ENCODE data around the gene ST8SIA6. TPM values are rescaled to one million over a fixed set of nuclear protein-coding genes. Genes with fewer than 3 reads are reported as not detected.
A peak's percentile ranks its signal among the peaks of the same experiment; 100 is the strongest.

The ST8SIA6 gene
- total RNA-seq (2021; ENCODE audit: unreplicated experiment) (1.3 TPM), Bru-seq, nascent RNA (percentile 33 among the genes with signal in this experiment), BruChase-seq, experiment 1, labeled RNA remaining after a 6-hour chase (percentile 28 among the genes with signal in this experiment), BruChase-seq, experiment 2, labeled RNA remaining after a 2-hour chase (percentile 37 among the genes with signal in this experiment)
- 0.12 and 0.23 TPM in 2 replicates for polyA plus RNA-seq (2012)
- long read RNA-seq, partial matches to known transcripts, result 0 of 4 reads
- long read RNA-seq, other reads (novel, unspliced or antisense), result 4 of 4 reads

- no peaks in the 10 kb centered on the region for H3K9me2 ChIP-seq (ENCODE audit: insufficient read depth)
- peak; percentile 61 for ATAC-seq
- intact Hi-C loops (cut with micrococcal nuclease), result loop anchor here (5.0 kb wide), 1 partner anchor 58 kb away; no protein-coding TSS in a partner anchor
- H3K9me3 ChIP-seq (ENCODE audit: control insufficient read depth in 1 of 2, insufficient read depth in 1 of 2, low read depth in 1 of 2, low read length in 2 of 2), result peaks cover 0 to 7% of the 10 kb centered on the region in 2 experiments; a peak in 1 of 4 replicates
- H3K4me1 ChIP-seq (ENCODE audit: control insufficient read depth in 1 of 2, insufficient read depth in 2 of 2, low read length in 2 of 2), result peaks cover 12 to 26% of the 10 kb centered on the region in 2 experiments; a peak in 3 of 4 replicates
- H3K36me3 ChIP-seq (ENCODE audit: control insufficient read depth in 1 of 2, insufficient read depth in 2 of 2, low read length in 2 of 2), result peaks cover 0 to 14% of the 10 kb centered on the region in 2 experiments; a peak in 2 of 4 replicates
- ChIA-PET RAD21 (ENCODE audit: low non-redundant PET in 1 of 2, low total read pairs in 2 of 2, uncharacterized antibody in 2 of 2, unreplicated experiment in 2 of 2) (no interaction called here), POLR2A (interaction anchor here (1.6 kb wide), 1 partner anchor 84 kb away, joined by 3 read pairs; no protein-coding TSS in a partner anchor), CTCF (interaction anchor here (1.1 kb wide), 2 partner anchors 43 to 165 kb away, joined by 3 read pairs; no protein-coding TSS in a partner anchor)
- H3K79me2 ChIP-seq (ENCODE audit: insufficient read depth, low read length), result no peaks in the 10 kb centered on the region; the same call in 1 of the 2 replicates
- peak within 1 kb of the TSS; percentile 70 for H3K9ac ChIP-seq (ENCODE audit: low read length)
- no peaks in the 10 kb centered on the region for H3K27me3 ChIP-seq (ENCODE audit: insufficient read depth, low read length)
- DNase-seq (ENCODE audit: low read depth, low spot score), result no peak
- H4K20me1 ChIP-seq (ENCODE audit: insufficient read depth), result no peaks in the 10 kb centered on the region
- BruUV-seq (replicated peaks), result no TSS peak
- H3K4me2 ChIP-seq (ENCODE audit: low read length), result peak within 1 kb of the TSS; percentile 94
- peak within 1 kb of the TSS; percentile 71 for H3K27ac ChIP-seq (ENCODE audit: low read depth, low read length)
- no peak for TF ChIP-seq ELF1 (IDR thresholded peaks at IDR 0.05; ENCODE audit: borderline replicate concordance, low read depth)
- 0 out of 2 replicates have a peak, but pooled peaks have one; percentile 12 for TF ChIP-seq POLR2AphosphoS5 (IDR thresholded peaks at IDR 0.05; ENCODE audit: low read depth, low read length)
- TF ChIP-seq EGR1 (IDR thresholded peaks at IDR 0.05; ENCODE audit: low read depth), result peak; percentile 86
- H3K4me3 ChIP-seq (replicated peaks in 1 of 2; ENCODE audit: low read depth in 1 of 2, low read length in 2 of 2), result peak within 1 kb of the TSS; percentile 59 to 85
- peak within 1 kb of the TSS; percentile 89 for H2AFZ ChIP-seq (ENCODE audit: low read depth, low read length, poor library complexity, severe bottlenecking)
These were observed at the start of gene ST8SIA6 for GRCh38 chr10:17454161-17455014. ST8SIA6 (minus strand) TSS chr10:17454595; CDS start chr10:17454255, 340 bp downstream.

- ChIA-PET POLR2A (no interaction called here), RAD21 (ENCODE audit: low non-redundant PET in 1 of 2, low total read pairs in 2 of 2, uncharacterized antibody in 2 of 2, unreplicated experiment in 2 of 2) (no interaction called here), CTCF (no interaction called here)
- no peaks in the 10 kb centered on the region for H3K9me2 ChIP-seq (ENCODE audit: insufficient read depth)
- no peak overlapping the region for H3K27ac ChIP-seq (ENCODE audit: low read depth, low read length)
- intact Hi-C loops (cut with micrococcal nuclease), result no loop called here
- no peak overlapping the region for H3K4me2 ChIP-seq (ENCODE audit: low read length)
- no peak overlapping the region for H3K4me3 ChIP-seq (replicated peaks in 1 of 2; ENCODE audit: low read depth in 1 of 2, low read length in 2 of 2)
- H2AFZ ChIP-seq (ENCODE audit: low read depth, low read length, poor library complexity, severe bottlenecking), result peak overlapping the region; percentile 57
- no peaks in the 10 kb centered on the region for H3K27me3 ChIP-seq (ENCODE audit: insufficient read depth, low read length)
- no peaks in the 10 kb centered on the region for H3K36me3 ChIP-seq (ENCODE audit: control insufficient read depth in 1 of 2, insufficient read depth in 2 of 2, low read length in 2 of 2)
- TF ChIP-seq REST (IDR thresholded peaks at IDR 0.05; ENCODE audit: low read depth) (no peak), RAD21 (IDR thresholded peaks at IDR 0.05; ENCODE audit: low read depth) (no peak), SIN3A (IDR thresholded peaks at IDR 0.05; ENCODE audit: low read depth) (no peak), CEBPB (IDR thresholded peaks at IDR 0.05; ENCODE audit: low read depth) (no peak), EGR1 (IDR thresholded peaks at IDR 0.05; ENCODE audit: low read depth) (no peak), POLR2A (IDR thresholded peaks at IDR 0.05; ENCODE audit: borderline replicate concordance, extremely low read depth, insufficient read depth, insufficient read length) (no peak), SRF (IDR thresholded peaks at IDR 0.05; ENCODE audit: low read depth) (no peak), MAX (IDR thresholded peaks at IDR 0.05) (no peak), FOSL1 (IDR thresholded peaks at IDR 0.05; ENCODE audit: low read depth) (no peak), ATF3 (IDR thresholded peaks at IDR 0.05) (no peak)
- H3K4me1 ChIP-seq (ENCODE audit: control insufficient read depth in 1 of 2, insufficient read depth in 2 of 2, low read length in 2 of 2), result peaks cover 3 to 16% of the 10 kb centered on the region in 2 experiments
- no peaks in the 10 kb centered on the region for H4K20me1 ChIP-seq (ENCODE audit: insufficient read depth)
- BruUV-seq (replicated peaks), result no TSS peak
- no peak for DNase-seq (ENCODE audit: low read depth, low spot score)
- H3K9ac ChIP-seq (ENCODE audit: low read length), result no peak overlapping the region
- ATAC-seq, result no peak
- no peaks in the 10 kb centered on the region for H3K79me2 ChIP-seq (ENCODE audit: insufficient read depth, low read length)
- no peaks in the 10 kb centered on the region for H3K9me3 ChIP-seq (ENCODE audit: control insufficient read depth in 1 of 2, insufficient read depth in 1 of 2, low read depth in 1 of 2, low read length in 2 of 2)
These were observed 49.4 kb upstream of the ST8SIA6 start for GRCh38 chr10:17503795-17504194.

Measured in HCT116 (cell line).